Osteoblast (primary cell): Measurements from ENCODE around the gene ZNF830. TPM values are rescaled to one million over a fixed set of nuclear protein-coding genes. Genes with fewer than 3 reads are reported as not detected.

Experiments used
- DNase-seq: peaks from one replicate; pipeline ENCODE4 v3.0.0; 2011; ENCODE audit warnings: low spot score, mixed read lengths; ENCODE audit not compliant: insufficient read length; ENCODE audit errors: missing footprints
- H2AFZ ChIP-seq: 2 replicates; pipeline ENCODE4 v1.6.0; 2011; ENCODE audit warnings: mild to moderate bottlenecking, low read length
- H3K27ac ChIP-seq: 2 replicates; pipeline ENCODE4 v1.5.1; 2011; ENCODE audit warnings: mild to moderate bottlenecking, low read depth, low read length, moderate library complexity
- H3K27me3 ChIP-seq: 2 replicates; pipeline ENCODE4 v1.6.0; 2012; ENCODE audit warnings: mild to moderate bottlenecking, control low read depth, inconsistent platforms, low read length, moderate library complexity; ENCODE audit not compliant: insufficient read depth
- H3K36me3 ChIP-seq: 2 replicates; pipeline ENCODE4 v1.5.1; 2011; ENCODE audit warnings: mild to moderate bottlenecking, low read length, control low read depth, moderate library complexity; ENCODE audit not compliant: insufficient read depth
- H3K4me1 ChIP-seq: 2 replicates; pipeline ENCODE4 v1.5.1; 2011; ENCODE audit warnings: mild to moderate bottlenecking, low read length, control low read depth, moderate library complexity; ENCODE audit not compliant: insufficient read depth
- H3K4me2 ChIP-seq: 2 replicates; pipeline ENCODE4 v1.6.0; 2011; ENCODE audit warnings: mild to moderate bottlenecking, low read length; ENCODE audit not compliant: insufficient read depth
- H3K4me3 ChIP-seq: fragments of 200-600 bp; sonication (generic); 3 replicates; pipeline ENCODE4 v1.5.1; 2012; ENCODE audit warnings: mild to moderate bottlenecking, low read length, inconsistent platforms; ENCODE audit not compliant: insufficient read depth
- H3K79me2 ChIP-seq: 2 replicates; pipeline ENCODE4 v1.6.0; 2012; ENCODE audit warnings: mild to moderate bottlenecking, low read length, control low read depth, inconsistent platforms; ENCODE audit not compliant: insufficient read depth
- H3K9me3 ChIP-seq: 2 replicates; pipeline ENCODE4 v1.5.1; 2011; ENCODE audit warnings: low read depth, low read length, control low read depth
- H4K20me1 ChIP-seq: 2 replicates; pipeline ENCODE4 v1.6.0; 2012; ENCODE audit warnings: mild to moderate bottlenecking, low read length, control low read depth; ENCODE audit not compliant: insufficient read depth
- CTCF ChIP-seq: IDR thresholded peaks from 2 replicates; pipeline ENCODE4 v1.5.1; 2011; ENCODE audit warnings: mild to moderate bottlenecking, low read depth, low read length, moderate library complexity; ENCODE audit errors: extremely low read depth
- total RNA-seq: library from RNA; depleted of rRNA; stranded (reverse); fragments of >200 nt; gene quantifications from 2 replicates; pipeline ENCODE4 v1.2.3, GENCODE V29; 2012

The ZNF830 gene
- total RNA-seq, 1 donor: 10.5 TPM

DNA sequence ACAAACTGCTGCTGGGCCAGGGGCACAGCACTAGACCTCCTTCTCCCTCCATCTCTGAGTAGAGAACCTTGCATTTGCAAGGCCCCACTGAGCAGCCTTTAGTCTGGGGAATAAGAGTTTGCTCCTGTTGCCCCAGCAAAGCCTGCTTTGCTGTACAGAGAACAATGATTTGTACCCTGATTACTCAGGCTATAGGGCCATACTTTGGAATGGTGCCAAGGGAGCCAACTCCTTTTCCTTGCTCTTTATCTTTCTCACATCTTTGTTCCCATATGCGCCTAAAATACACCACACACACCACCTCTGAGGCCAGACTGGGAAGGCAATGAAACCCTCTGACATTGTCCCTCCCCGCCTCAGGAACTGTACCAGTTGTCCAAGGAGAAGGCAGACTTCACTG lies 40.2 kb downstream of the ZNF830 start:
- Histone ChIP-seq H3K4me3 (no peak overlapping the region), H3K9me3 (no peaks in the 10 kb centered on the region), H2AFZ (no peak overlapping the region), H3K27ac (no peak overlapping the region), H3K36me3 (peaks cover 50% of the 10 kb centered on the region), H4K20me1 (no peaks in the 10 kb centered on the region), H3K79me2 (no peaks in the 10 kb centered on the region), H3K27me3 (no peaks in the 10 kb centered on the region), H3K4me1 (peaks cover 4% of the 10 kb centered on the region), H3K4me2 (no peak overlapping the region)
- no peak for DNase-seq
- no peak for TF ChIP-seq CTCF

GRCh38 chr17:35002876-35003551 lies 41.7 kb downstream of the ZNF830 start:
- TF ChIP-seq CTCF: no peak
- H3K4me2 ChIP-seq: no peak overlapping the region
- no peak overlapping the region for H3K27ac ChIP-seq
- no peaks in the 10 kb centered on the region for H4K20me1 ChIP-seq
- H3K27me3 ChIP-seq: no peaks in the 10 kb centered on the region
- H3K9me3 ChIP-seq: no peaks in the 10 kb centered on the region
- H2AFZ ChIP-seq: no peak overlapping the region
- no peak overlapping the region for H3K4me3 ChIP-seq
- no peaks in the 10 kb centered on the region for H3K79me2 ChIP-seq
- H3K4me1 ChIP-seq: no peaks in the 10 kb centered on the region
- H3K36me3 ChIP-seq: peaks cover 48% of the 10 kb centered on the region
- DNase-seq: no peak

GRCh38 chr17:35003778-35004177 lies 42.4 kb downstream of the ZNF830 start:
- no peak for TF ChIP-seq CTCF
- Histone ChIP-seq H3K79me2 (no peaks in the 10 kb centered on the region), H3K4me1 (no peaks in the 10 kb centered on the region), H3K27ac (no peak overlapping the region), H4K20me1 (no peaks in the 10 kb centered on the region), H3K9me3 (no peaks in the 10 kb centered on the region), H3K4me3 (no peak overlapping the region), H3K27me3 (no peaks in the 10 kb centered on the region), H3K36me3 (peaks cover 49% of the 10 kb centered on the region), H3K4me2 (no peak overlapping the region), H2AFZ (no peak overlapping the region)
- peak; percentile 66 for DNase-seq

GRCh38 chr17:35006345-35006744 lies 45.0 kb downstream of the ZNF830 start:
- no peak for TF ChIP-seq CTCF

More at GRCh38 chr17:35006345-35006744, 45.0 kb downstream of the ZNF830 start:
- Histone ChIP-seq H2AFZ (no peak overlapping the region), H3K4me2 (no peak overlapping the region), H3K4me3 (no peak overlapping the region), H3K79me2 (no peaks in the 10 kb centered on the region), H3K27ac (no peak overlapping the region), H4K20me1 (no peaks in the 10 kb centered on the region), H3K27me3 (no peaks in the 10 kb centered on the region), H3K36me3 (peaks cover 55% of the 10 kb centered on the region), H3K9me3 (no peaks in the 10 kb centered on the region), H3K4me1 (no peaks in the 10 kb centered on the region)
- DNase-seq: no peak
